B cell (primary cell): ENCODE measurements around the gene GUCD1.

Source experiments
- EZH2 ChIP-seq: IDR thresholded peaks from 2 replicates; pipeline ENCODE4 v1.6.1; 2012; ENCODE audit warnings: borderline replicate concordance, low read depth, mild to moderate bottlenecking, moderate library complexity, low read length; ENCODE audit not compliant: insufficient read depth, poor library complexity, severe bottlenecking
- TF ChIP-seq, protein P1 (sequence below): fragments of 200-600 bp; IDR thresholded peaks from one replicate; pipeline ENCODE4 v1.8.0; 2022; ENCODE audit warnings: antibody characterized with exemption, mild to moderate bottlenecking

DNA sequence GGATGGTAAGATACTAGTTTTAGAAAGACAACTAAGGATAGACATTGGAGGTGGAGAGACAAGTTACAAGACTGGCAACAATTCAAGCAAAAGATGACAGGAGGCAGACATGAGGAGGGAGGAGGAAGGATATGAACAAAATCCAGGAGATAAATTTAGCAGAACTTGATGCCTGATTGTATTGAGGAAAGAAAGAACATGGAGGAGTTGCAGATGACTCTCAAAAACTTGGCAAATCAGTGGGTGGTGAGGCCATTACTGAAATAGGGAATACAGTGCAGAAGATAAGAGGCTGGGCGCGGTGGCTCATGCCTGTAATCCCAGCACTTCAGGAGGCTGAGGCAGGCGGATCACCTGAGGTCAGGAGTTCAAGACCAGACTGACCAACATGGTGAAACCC is 62.5 kb downstream of the GUCD1 start:
- TF ChIP-seq, protein P1, sequence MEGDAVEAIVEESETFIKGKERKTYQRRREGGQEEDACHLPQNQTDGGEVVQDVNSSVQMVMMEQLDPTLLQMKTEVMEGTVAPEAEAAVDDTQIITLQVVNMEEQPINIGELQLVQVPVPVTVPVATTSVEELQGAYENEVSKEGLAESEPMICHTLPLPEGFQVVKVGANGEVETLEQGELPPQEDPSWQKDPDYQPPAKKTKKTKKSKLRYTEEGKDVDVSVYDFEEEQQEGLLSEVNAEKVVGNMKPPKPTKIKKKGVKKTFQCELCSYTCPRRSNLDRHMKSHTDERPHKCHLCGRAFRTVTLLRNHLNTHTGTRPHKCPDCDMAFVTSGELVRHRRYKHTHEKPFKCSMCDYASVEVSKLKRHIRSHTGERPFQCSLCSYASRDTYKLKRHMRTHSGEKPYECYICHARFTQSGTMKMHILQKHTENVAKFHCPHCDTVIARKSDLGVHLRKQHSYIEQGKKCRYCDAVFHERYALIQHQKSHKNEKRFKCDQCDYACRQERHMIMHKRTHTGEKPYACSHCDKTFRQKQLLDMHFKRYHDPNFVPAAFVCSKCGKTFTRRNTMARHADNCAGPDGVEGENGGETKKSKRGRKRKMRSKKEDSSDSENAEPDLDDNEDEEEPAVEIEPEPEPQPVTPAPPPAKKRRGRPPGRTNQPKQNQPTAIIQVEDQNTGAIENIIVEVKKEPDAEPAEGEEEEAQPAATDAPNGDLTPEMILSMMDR: no peak
- no peak for TF ChIP-seq EZH2
